ENCODE measurements around the gene MDH1.
"Not testable (repeated sequence)": the region's sequence is repeated elsewhere in the genome, so short reads cannot be mapped to it uniquely, and the experiment has no call there.

MDH1 gene

DNA sequence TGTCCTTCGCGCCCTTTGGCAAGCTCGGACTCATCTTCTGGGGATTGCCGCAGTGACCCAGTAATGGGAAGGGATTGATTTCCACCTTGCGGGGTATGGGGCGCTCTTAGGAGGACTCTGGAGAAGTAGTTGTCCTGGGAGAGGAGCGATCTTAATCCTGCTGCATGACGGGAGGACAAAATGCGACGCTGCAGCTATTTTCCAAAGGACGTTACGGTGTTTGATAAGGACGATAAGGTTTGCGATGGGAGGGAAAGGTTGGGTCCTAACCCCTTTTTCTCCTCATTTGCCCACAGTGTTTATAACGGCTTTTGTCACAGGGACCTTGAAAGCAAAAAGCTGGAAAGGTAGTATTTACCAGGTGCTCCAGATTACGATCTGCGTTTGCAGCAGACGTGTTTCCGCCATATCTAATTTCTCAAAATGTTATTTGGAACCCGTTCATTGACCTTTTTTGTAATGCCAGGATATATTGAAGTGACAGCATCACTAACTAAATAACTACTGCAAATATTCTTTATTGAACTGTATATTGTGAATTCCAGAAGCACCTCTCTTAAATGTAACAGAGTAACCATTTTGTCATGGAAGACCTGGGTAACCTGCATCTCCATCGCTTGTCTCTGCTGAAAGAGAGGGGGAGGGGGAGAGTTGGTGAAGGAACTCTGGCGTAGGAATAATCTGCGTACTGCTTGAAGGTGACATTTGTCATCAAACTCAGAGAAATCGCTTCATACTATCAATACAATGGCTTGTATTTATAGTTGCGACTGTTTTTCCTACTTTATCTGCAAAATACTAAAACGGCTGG lies 590 bp downstream of the MDH1 start:
- no peak for DNase-seq

DNA sequence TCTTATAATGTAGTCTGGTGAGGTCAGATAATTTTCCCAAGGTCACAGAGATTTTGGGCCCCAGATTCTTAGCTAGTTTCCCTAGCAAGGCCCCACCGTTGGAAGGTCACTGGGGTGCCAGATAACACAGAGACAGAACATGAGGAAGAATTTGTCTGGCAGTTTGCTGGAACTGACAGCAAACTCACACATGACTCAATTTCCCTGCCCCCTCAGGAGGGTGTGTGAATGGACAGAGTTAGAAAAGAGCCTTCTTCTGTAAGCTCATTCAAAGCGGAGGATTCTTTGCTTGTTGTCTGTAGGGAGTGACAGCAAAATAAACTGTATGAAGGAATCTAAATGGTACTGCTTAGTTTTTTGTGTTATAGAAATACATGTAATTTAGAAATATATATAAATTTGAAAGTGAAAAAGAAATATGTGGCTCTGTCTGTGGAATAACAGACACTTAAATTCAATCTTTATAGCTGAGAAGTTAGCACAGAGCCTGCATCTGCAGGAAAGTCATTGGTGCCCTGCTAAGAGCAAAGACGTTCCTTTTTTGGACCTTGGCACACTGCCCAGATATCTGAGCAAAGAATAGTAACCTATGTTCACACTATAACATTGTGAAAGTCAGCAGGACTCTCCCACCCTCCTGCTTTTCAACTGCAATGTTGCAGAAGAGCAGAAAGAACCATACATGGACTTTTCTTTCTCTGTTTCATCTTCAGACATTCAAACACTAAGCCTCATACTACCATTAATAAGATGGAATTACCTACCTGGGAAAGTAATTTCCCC lies 2.1 kb downstream of the MDH1 start:
- no peak for DNase-seq

DNA sequence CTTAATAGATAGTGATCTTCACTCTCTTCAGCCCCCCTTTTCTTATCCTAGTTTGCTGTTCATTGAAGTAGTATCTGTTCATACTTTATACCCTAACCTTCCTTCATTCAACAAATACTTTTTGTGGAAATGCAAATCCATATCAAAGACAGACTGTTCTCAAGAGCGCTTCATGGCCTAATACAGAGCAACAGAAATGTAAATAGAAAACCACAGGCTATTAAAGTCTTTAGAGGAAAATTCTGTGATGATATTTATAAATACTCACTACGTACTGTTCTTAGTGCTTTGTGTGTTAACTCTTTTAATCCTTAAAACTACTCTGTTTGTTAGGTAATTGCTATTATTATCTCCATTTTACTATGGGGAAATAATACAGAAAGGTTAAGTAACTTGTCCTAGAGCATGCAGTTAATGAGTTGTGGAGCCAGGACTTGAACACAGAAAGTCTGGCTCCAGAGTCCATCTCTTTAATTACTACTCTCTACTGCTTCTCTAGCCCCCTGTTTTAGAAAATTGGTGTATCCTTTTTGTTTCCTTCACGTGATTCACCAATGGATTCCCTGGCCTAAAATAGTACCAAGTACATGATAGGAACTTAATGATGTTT lies 2.9 kb downstream of the MDH1 start:
- no peak for DNase-seq

DNA sequence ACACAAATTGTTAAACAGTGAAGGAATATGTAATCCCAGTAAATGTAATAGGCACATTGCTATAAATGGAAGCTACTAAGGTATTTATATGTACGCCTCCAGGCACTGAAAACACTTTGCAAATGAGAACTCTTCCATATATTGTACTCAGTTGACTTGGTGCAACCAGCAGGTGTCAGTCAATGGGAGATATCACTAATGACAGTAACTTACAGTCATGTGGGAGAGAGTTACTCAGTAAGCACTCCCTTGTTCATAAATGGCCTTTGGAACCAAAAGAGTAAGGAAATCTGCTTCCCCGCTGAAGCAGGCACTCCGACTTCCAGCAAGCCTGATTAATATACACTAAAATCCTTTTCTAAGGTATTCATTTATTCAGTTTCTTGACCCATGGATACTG lies 5.9 kb downstream of the MDH1 start:
- DNase-seq = no peak

DNA sequence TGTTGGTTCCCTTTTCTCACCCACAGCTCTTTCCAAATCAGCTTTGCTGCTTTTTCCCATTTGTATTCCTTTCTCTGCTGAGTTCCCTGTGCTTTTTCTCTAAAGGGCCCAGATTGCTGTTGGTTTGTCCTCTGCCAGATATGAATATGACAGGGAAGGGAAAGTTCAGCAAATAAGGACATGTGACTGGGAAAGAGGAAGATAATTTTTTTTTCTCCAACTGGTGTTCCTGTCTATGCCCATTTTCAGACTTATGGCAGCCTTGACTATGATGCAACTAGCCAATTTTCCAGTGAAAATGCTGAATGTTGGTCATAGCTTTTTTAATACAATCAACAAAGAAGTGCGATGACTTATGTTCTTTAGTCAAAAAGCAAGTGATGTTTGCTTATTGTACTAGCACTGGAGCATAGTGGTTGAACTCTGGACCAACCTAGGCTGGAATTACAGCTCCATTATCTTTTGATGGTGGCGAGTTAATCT lies 7.7 kb downstream of the MDH1 start:
- no peak for DNase-seq

DNA sequence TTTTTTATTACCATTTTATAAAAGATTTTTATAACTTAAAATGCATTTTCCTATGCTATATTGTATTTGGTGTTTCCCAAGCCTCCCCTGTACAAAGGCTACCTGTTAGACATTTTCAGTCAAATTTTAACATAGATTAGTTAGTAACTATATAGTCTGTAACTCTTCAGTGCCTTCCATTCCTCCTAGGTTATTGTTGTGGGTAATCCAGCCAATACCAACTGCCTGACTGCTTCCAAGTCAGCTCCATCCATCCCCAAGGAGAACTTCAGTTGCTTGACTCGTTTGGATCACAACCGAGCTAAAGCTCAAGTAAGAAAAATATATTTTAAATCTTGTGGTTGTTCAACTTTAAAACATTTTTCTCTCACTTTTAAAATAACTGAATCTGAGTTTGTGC lies 10.2 kb downstream of the MDH1 start:
- DNase-seq = no peak

DNA sequence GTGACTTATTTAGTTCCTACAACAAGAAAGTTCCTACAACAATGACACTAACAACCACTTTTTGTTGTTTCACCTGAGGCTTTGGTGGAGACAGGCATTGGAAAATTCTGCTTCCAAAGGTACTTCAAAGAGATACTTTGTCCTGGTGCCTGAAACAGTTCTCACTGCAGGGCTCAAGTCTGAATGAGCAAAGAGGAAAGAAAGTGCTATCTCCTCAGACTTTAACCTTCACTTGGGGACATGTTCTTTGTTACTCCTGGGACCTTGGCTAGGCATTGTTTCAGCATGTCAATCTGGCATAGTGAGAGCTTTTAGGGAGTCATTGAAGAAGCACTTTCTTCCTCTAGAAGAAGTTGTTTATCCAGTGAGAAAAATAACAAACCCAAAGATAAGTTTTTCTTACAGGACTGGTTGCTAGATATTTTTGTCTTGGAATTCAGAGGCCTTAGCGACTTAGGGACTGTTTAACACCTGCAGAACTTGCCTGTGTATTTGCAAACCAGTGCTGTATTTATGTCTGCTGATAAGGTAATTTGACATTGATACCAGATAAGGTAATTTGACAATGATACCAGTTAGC lies 12.2 kb downstream of the MDH1 start:
- DNase-seq = no peak

DNA sequence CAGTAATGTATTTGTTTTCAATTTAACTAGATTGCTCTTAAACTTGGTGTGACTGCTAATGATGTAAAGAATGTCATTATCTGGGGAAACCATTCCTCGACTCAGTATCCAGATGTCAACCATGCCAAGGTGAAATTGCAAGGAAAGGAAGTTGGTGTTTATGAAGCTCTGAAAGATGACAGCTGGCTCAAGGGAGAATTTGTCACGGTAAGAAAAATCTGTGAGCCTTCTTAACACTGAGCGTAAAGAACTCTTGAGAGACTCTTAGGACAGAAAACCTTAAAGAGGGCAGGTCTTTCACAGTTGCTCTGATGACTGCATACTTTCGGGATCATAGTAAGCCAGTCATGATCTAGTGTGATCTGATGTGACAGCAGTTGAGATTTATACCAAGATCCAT lies 15.9 kb downstream of the MDH1 start:
- no peak for DNase-seq

DNA sequence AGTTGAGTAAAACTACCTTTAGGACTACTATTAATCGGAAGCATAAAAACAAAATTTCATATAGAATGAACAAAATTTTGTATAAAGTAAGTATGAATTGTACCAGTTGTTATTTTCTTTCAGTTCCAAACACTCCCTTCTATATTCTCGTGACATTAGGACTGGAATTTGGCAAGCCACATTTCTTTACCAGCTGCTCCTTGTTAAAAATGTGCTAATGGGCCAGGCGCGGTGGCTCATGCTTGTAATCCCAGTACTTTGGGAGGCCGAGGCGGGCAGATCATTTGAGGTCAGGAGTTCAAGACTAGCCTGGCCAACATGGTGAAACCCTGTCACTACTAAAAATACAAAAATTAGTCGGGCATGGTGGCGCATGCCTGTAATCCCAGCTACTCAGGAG lies 20.1 kb downstream of the MDH1 start:
- not testable (repeated sequence) for DNase-seq

DNA sequence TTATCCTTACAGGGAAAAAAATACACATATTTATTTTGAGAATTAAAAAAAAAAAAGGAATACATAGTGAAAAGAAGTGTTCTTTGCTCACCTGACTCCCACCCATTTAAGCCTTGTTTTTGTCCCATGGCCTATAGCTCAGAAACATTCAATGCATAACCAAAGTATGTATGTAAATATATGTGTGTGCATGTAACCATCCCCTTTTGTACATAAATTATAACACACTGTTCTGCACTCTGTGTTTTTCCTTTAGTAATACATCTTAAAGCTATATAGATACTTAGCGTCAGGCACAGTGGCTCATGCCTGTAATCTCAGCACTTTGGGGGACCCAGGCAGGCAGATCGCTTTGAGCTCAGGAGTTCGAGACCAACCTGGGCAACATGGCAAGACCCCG lies 21.8 kb downstream of the MDH1 start:
- no peak for DNase-seq

DNA sequence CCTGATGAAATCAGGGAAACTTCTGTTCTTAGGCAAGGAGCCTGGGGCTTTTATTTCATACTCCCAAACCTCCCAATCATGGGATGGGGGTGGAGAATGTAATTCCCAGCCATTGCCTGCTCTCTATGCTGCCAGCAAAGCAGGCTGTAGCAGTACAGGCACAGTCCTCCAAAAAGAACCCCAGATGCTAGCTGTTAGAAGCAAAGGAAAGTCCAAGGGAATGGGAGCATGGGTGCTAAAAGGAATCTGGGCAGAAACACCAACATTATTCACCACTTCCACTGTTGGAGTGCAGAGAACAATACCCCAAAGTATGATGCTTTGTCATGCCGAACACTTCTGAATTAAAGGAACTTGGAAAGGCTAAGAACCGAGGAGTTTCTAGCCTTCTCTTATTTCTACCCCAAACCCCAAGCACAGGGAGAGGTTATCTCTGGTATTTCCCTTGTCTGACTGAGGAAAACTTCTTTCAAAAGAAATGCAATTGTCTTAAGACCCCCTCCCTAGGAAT lies 24.7 kb downstream of the MDH1 start:
- DNase-seq = no peak

DNA sequence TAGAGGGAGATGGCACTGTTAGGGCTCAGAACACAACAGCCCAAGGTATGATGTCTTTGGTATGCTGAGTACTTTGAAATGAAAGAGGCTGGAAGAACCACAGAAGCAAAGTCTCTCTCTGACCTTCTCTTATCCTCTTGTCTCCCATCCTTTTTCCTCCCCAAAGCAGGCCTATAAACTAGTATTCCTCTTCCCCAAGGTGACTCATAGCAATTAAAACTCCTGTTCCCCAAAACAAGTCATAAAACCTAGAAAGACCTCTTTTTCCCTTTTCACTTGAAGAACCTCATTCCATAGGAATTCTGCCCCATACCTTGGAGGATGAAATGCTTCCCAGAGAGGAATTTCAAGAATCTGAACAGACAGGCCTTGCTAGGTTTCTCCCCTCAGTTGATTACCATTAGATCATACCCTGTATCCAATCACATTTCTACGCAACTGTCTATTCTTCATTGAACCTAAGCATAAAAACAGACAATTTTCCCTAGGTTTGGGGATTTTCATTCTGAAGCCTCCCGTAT lies 25.7 kb downstream of the MDH1 start:
- DNase-seq = no peak

DNA sequence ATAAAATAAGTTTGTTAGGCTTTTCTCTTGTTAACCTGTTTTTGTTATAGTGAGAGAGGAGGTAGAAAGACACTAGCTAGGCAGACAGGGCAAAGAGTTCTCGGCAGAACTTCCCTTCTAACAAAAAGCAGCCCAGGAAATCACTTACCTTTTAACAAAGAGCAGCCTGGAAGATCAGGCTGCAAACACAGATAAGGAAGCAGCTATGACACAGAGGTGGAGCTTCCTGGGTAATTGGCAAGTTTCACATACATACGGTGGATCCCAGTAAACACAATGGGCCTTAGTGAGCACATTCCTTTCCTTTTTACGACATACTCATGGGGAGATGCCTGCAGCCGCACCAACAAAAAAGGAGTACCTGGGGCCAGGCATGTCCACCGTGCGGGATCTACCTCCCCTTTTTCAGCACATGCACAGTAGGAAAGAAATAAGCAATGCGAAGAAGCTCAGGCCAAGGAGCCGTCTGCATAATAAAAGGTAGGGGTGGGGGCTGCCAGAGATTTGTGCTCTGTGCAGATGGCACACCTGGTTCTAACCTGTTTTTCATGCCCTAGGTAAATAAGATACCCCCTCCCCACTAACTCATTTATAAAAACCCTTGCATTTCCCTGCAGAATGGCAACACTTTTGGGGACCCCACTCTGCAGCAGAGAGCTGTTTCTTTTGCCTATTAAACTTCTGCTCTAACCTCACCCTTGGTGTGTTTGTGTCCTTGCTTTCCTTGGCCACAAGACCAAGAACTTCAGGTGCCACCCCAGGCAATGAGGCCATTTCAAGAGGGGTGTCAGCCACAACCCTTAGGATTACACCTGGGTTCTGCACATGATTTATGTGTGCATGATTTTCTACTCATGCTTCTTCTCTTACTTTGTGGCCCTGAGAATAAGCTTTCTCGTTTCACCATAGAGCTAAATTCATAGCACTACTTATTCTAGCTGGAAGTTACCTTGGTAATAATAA lies 26.5 kb downstream of the MDH1 start:
- no peak for DNase-seq

DNA sequence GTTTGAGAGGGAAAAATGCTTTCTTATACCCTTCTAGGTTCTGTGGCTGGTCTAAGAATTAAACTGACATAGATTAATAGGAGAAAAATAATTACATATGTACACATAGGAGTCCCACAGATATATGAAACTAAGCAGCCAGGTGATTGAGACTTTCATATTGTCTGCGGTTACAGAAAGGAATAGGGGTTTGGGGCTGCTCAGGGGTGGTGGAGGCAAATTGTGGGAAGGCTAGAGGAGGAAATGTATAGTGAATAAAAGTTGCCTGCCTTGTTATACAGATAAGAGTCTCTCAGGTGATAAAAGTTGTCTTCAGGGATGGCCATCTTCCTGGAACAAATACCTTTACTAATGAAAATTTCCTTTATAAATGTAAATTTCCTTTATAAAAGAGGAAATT lies 28.6 kb downstream of the MDH1 start:
- no peak for DNase-seq

DNA sequence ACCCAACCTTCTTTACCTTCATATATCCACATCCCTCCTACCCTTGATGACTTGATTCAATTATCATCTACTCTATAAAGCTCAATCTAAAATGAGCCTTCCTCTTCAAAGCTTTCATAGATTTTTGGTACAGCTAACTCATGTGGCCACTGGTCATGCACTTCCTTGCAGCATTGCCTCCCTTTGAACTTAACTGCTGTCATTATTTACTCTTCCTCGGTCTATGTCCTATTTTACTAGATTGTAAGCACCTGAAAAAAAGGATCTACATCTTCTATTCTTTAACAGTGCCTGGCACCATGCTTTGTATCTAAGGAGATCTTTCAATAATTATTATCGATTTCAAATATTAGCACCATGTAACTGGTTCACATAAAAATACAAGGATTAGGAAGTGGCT lies 30.6 kb downstream of the MDH1 start:
- no peak for DNase-seq

DNA sequence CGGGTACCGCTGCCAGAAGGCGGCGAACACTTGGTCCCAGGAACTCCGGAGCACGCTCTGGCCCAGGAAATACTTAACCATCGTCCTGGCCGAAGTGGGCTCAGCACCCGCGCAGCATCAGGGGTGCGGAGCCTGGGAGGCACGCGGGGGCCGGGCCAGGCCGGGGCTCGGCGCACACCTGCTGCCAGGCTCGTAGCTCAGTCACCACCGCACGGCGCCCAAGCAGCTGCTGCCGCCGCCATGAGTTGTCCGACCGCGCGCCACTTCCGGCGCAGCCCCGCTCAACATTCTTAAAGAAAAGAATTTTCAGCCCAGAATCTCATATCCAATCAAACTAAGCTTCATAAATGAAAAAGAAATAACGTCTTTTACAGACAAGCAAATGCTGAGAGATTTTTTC lies 34.0 kb downstream of the MDH1 start:
- no peak for DNase-seq

DNA sequence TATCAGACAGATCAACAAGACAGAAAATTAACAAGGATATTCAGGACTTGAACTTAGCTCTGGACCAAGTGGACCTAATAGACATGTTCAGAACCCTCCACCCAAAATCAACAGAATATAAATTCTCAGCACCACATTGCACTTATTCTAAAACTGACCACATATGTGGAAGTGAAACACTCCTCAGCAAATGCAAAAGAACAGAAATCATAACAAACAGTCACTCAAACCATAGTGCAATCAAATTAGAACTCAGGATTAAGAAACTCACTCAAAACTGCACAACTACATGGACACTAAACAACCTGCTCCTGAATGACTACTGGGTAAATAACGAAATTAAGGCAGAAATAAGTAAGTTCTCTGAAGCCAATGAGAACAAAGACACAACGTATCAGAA lies 35.0 kb downstream of the MDH1 start:
- not testable (repeated sequence) for DNase-seq

DNA sequence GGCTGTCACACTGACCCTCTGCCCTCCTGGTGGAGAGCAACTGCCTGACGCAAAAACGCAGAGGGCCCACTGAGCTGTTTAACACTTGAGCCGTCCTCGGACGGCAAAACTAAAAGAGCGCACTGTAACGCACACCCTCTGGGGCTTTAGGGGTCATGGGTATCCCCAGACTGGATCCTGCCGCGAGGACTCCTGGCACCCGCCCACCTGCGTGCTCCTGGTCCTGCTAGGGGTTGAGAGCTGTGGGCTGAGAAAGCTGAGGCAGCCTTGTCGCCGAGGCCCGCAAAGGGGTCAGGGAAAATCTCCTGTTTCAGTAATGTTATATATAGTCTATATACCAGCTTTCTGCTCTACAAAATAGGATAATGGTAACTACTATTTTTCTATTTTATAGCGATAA lies 39.1 kb downstream of the MDH1 start:
- no peak for DNase-seq

DNA sequence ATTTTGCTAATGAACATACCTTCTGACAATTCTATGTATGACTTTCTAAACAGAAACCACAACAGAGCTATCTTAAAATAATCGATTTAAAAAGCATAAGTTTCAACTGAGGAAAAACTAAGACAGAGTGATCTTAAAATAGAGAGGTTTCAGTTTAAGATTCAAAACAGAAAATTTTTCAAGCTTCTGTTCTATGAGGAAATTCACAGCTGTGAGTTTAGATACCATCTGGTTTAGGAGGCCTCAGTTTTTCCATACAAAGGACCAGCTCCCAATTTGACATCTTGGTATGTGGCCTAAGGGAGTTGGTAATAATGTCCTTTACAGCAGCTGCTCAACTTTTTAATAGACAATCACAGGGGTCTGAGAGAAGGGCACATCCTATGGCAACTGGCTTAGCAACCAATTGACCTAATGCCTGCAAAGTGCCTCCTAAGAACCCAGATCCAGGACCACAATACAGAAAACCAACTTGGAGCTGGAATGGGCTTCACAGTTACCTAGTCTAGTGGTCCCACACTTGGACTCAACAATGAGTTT lies 39.7 kb downstream of the MDH1 start:
- DNase-seq = no peak

DNA sequence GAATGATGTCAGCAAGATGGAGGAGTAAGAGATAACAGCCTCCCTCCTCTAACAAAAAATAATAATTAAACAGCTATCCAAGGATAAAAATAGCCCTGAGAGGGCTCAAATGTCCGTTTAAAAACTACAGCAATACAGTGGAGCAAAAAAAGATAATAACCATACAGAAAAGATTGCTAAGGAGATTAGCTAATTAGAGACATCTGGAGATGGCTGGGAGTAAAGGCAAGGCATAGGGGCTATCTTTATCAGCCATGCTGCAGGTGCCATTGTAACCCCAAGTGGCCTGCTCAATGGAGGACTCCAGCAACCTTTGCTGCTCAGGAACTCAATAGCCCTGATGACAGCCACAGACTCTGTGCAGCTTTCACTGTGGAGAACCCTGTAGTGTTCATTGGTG lies 42.7 kb downstream of the MDH1 start:
- no peak for DNase-seq

DNA sequence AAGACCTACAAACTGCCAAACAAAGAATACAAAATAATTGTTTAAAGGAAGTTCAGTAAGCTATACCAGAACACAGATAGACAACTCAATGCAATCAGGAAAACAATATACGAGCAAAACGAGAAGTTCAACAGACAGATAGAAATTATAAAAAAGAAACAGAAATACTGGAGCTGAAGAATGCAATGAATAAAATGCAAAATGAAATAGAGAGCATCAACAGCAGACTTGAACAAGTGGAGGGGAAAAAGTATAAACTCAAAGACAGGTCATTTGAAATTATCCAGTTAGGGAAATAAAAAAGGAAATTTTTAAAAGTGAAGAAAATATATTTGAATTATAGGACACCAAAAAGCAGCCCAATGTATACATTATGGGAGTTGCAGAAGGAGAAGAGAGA lies 43.6 kb downstream of the MDH1 start:
- DNase-seq = no peak

DNA sequence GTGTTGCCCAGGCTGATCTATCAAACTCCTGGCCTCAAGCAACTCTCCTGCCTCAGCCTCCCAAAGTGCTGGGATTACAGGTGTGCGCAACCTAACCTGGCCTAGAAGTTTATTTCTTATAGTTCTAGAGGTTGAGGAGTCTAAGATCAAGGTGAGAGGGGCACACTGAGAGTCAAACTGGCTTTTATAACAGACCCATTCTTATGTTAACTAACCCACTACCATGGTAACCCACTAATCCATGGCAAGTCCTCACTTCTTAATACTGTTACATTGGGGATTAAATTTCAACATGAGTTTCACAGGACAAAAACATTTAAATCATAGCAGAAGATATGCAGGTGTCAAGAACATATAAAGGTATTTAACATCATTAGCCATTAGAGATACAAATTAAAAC lies 50.6 kb downstream of the MDH1 start:
- DNase-seq = no peak

All from bone marrow (tissue), 2 donors.